Activated CD4-positive, alpha-beta T cell treated with anti-CD3 and anti-CD28 coated beads, Interleukin-2, Interleukin-4, amounts not matched to agents 100 ng/mL and 50 ng/mL, durations not matched to agents 16 hours and 8 hours (primary cell): ENCODE measurements around the gene GPR107.

Experiments used
- DNase-seq: peaks from one replicate; pipeline ENCODE4 v3.0.0-alpha.2; 2020; ENCODE audit warnings: low spot score

Gene GPR107

DNA sequence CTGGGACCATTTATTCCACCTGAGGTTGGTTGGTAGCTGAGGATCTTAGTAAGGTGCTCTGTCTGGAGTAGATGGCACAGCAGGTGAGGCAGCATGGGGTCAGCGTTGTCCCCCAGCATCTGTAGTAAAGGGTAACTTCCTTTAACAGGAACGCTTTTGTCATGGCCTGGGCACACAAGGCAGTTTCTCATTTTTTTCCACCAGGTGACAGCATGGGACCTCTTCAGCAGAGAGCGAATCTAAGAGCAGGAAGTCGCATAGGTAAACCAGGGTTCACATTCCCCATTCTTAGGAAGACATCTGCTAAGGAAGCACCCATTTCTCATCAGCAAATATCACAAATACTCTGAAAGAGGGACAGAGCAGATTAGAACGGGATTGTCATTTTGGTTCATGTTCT is 56.5 kb downstream of the GPR107 start:
- no peak for DNase-seq

GRCh38 chr9:130110596-130111021 is 56.9 kb downstream of the GPR107 start:
- no peak for DNase-seq

GRCh38 chr9:130111786-130112537 is 58.3 kb downstream of the GPR107 start:
- DNase-seq, result no peak

DNA sequence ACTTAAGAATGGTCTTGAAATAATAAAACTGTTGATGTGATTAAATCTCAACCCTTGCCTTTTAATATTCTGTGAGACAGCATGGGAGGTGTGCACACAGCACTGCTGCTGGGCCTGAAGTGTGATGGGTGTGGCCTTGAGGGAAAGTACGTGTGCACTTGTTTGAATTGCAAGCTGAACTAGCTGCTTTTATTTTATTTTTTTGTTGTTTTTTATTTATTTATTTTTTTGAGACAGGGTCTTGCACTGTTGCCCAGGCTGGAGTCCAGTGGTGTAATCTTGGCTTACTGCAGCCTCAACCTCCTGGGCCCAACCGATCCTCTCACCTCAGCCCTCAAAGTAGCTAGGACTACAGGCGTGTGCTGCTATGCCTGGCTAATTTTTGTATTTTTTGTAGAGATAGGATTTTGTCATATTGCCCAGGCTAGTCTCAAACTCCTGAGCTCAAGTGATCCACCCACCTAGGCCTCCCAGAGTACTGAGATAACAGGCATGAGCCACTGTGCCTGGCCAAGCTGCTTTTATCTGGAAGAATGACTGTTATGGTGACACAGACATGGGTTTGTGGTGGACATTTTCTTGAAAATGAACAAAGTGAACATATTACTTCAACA is 58.9 kb downstream of the GPR107 start:
- no peak for DNase-seq

GRCh38 chr9:130114741-130115140 is 61.0 kb downstream of the GPR107 start:
- DNase-seq, result no peak

GRCh38 chr9:130116346-130116745 is 62.6 kb downstream of the GPR107 start:
- DNase-seq, result no peak

GRCh38 chr9:130117376-130117775 is 63.7 kb downstream of the GPR107 start:
- DNase-seq, result no peak

DNA sequence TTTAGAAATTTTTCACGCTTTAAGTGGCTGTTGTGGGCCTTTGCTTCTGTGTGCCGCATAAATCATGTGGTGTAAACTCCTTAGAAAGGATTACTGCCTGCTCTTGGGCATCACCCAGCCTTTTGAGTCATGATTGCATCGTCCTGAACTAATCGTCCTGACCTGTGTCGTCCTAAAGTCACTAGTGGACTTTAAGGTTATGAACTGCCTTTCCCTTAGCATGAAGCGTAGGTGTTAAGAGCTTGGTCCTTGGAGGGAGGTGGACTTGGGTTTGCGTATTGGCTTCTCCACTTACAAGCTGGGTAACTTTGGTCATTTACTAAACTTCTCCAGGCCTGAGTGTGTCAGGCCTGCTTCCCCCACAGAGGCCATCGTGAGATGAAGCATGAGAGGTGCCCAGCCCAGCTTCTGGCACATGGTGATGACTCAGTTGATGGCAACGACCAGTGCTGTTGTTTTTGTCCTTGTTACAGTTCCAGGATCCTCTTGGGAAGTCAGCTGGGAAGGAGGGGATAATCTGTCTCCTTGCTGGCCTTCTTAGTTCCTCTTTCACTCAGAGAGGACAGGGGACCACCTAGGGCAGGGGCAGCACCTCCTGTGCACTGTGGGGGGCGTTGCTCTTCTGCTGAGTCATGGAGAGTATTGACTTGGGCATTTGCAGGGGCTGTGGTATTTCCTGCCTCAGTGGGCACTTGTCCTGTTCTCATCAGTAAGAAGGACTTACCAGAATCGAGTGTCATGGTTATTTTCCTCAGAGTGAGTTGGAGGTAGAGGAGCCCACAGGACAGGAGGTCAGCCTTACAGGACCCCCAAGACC is 64.3 kb downstream of the GPR107 start:
- no peak for DNase-seq

GRCh38 chr9:130118841-130119518 is 65.3 kb downstream of the GPR107 start:
- no peak for DNase-seq

DNA sequence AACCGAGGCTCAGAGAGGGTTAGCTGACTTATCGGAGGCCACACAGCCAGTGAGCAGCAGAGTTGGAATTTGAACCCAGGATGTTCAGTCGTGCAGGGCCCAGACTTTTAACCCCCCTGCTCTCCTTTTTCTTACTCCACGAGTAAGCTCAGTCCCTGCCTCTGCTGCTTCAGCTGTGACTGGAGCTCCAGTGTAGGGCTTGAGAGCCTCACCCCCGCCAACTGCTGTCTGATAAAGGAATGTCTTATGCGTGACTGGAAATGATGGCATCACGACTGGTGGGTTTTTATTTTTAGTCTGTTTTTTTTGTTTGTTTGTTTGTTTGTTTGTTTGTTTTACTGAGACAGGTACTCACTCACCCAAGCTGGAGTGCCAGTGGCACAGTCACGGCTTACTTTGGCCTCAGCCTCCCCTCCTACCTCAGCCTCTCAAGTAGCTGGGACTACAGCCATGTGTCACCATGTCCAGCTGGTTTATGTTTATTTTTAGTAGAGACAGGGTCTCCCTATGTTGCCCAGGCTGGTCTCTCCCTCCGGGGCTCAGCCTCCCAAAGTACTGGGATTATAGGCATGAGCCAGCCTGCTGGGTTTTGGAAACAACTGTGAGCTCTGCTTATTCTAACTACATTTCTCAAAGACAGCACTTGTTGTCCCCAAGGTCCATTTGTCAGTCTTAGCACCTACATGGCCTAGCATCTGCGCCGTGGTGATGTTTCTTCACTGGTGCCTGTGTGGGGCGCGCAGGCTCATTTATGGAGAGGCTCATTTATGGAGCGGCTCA is 66.0 kb downstream of the GPR107 start:
- no peak for DNase-seq

DNA sequence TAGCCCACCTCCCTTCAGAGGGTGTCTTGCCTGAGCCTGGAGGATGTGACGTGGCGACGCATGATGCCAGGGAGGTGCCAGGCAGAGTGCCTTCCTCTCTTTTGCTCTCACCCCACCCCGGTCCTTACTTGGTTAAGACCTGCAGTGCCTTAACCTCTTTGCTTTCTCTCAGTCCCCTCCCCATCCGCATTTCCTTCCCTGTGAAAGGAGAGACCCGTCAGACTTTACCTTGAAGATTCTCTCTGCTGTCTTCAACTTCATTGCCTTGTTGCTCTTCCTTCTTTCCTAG is 66.5 kb downstream of the GPR107 start:
- no peak for DNase-seq

- no peak for DNase-seq
These were observed 67.1 kb downstream of the GPR107 start for GRCh38 chr9:130120832-130121231.

GRCh38 chr9:130122456-130122855 is 68.8 kb downstream of the GPR107 start:
- no peak for DNase-seq

GRCh38 chr9:130124085-130124860 is 70.6 kb downstream of the GPR107 start:
- no peak for DNase-seq

- no peak for DNase-seq
These were observed 73.2 kb downstream of the GPR107 start for GRCh38 chr9:130126721-130127433.

- DNase-seq, result peak; percentile 89
These were observed 74.5 kb downstream of the GPR107 start for GRCh38 chr9:130128251-130128650.

GRCh38 chr9:130128733-130129431 is 75.2 kb downstream of the GPR107 start:
- peak; percentile 86 for DNase-seq

GRCh38 chr9:130129432-130130061 is 75.8 kb downstream of the GPR107 start:
- no peak for DNase-seq

DNA sequence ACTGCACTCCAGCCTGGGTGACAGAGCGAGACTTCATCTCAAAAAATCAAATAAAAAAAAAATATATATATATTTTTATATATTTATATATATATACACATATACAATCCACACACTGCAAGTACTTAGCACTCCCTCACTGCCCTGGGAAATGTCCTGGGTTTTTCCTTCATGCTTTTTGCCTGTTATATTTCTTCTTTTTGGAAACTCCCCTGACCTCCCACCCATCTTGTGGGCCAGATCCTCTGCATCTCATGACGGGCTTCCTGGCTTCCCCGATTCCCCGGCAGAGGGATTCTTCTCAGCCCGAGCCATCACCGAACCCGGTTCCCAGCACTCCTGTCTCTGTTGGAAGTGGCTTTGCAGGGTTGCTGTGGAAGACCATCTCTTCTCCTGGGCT is 79.0 kb downstream of the GPR107 start:
- DNase-seq, result no peak
